GM18873 (cell line): ENCODE data around the gene ASB13.
A peak's percentile ranks its signal among the peaks of the same experiment; 100 is the strongest.

Experiments
- ATAC-seq: cut with Tn5 transposase; IDR thresholded peaks from one replicate; pipeline ENCODE4 v1.9.1; 2021; ENCODE audit warnings: mild to moderate bottlenecking, moderate library complexity, moderate number of reproducible peaks; ENCODE audit not compliant: unreplicated experiment, low FRiP score

Gene ASB13

GRCh38 chr10:5670662-5671375 is 4.4 kb upstream of the ASB13 start:
- ATAC-seq, result no peak

GRCh38 chr10:5669604-5670003 is 3.2 kb upstream of the ASB13 start:
- no peak for ATAC-seq

- no peak for ATAC-seq
Observed at GRCh38 chr10:5668429-5668828, 2.0 kb upstream of the ASB13 start.

GRCh38 chr10:5666841-5667630 is 641 bp upstream of the ASB13 start:
- ATAC-seq, result no peak

GRCh38 chr10:5665373-5666007 is 905 bp downstream of the ASB13 start:
- ATAC-seq, result no peak

GRCh38 chr10:5663692-5664427 is 2.5 kb downstream of the ASB13 start:
- no peak for ATAC-seq

GRCh38 chr10:5662708-5663579 is 3.5 kb downstream of the ASB13 start:
- ATAC-seq, result no peak

- no peak for ATAC-seq
Observed at GRCh38 chr10:5661043-5661442, 5.4 kb downstream of the ASB13 start.

GRCh38 chr10:5659702-5660528 is 6.5 kb downstream of the ASB13 start:
- ATAC-seq, result peak; percentile 45

- ATAC-seq, result no peak
Observed at GRCh38 chr10:5658871-5659618, 7.3 kb downstream of the ASB13 start.

- ATAC-seq, result no peak
Observed at GRCh38 chr10:5656737-5657579, 9.4 kb downstream of the ASB13 start.

- no peak for ATAC-seq
Observed at GRCh38 chr10:5655121-5655520, 11.3 kb downstream of the ASB13 start.

GRCh38 chr10:5654218-5654755 is 12.1 kb downstream of the ASB13 start:
- no peak for ATAC-seq

GRCh38 chr10:5652746-5653145 is 13.6 kb downstream of the ASB13 start:
- no peak for ATAC-seq

GRCh38 chr10:5651388-5651764 is 15.0 kb downstream of the ASB13 start:
- no peak for ATAC-seq

GRCh38 chr10:5650664-5651387 is 15.6 kb downstream of the ASB13 start:
- no peak for ATAC-seq

- no peak for ATAC-seq
Observed at GRCh38 chr10:5649746-5650145, 16.6 kb downstream of the ASB13 start.
